ENCODE data around the gene BORA.
"Not testable (repeated sequence)": the region's sequence is repeated elsewhere in the genome, so short reads cannot be mapped to it uniquely, and the experiment has no call there.

The BORA gene

DNA sequence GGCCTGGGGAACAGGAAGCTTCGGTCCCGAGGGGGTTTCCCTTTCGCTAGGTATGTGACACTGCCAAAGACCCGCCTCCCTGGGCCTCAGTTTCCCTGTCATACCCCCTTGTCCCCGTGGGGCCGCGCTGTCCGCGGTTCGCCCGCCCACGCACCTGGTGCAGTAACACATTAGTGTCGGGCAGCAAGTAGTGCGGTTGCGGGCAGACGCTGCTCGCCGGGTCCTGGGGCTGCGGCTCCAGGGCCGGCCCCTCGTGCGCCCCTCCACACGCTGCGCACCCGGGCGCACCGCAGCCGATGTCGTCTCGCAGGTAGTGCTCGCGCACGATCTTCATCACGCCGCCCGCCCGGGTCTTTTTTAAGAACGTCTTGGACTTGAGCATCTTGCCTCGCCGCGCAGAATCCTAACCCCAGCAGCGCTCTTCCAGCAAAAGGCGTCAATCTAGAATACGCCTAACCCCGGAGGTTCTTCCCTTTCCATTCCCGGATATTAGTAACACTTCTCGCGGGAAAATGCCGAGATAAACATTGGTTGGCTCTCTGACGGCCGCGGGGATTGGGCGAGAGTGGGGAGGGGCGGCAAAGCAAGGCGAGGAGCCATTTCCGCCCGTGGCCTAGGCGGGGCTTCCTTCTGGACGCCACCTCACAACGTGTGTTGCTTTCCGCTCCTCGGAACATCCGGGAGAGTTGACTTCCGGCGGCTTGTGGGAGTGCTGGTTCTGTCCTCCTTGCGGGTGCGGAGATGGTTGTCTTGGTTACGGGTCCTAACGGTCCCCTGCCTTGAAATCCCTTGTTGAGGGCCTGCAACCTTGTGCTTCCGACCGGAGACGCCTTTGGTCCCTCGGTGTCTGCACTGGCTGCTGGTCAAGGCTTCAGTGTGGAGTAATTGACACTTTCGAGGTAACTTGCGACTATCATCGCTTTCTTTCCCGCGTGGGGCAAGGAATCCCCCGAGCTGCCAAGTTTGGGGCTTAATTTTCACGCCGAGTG lies 54.0 kb downstream of the BORA start, which contains the start of the genes DIS3 and PIBF1:
DIS3 (minus strand) TSS at position 450 of the 989 bp plus-strand sequence; CDS start at position 382, 68 bp downstream.
PIBF1 (plus strand) TSS at position 683 of the 989 bp plus-strand sequence. CDS start 1,337 bp downstream, outside the sequence.
- peaks cover 22% of the 10 kb centered on the region for H3K36me3 ChIP-seq

DNA sequence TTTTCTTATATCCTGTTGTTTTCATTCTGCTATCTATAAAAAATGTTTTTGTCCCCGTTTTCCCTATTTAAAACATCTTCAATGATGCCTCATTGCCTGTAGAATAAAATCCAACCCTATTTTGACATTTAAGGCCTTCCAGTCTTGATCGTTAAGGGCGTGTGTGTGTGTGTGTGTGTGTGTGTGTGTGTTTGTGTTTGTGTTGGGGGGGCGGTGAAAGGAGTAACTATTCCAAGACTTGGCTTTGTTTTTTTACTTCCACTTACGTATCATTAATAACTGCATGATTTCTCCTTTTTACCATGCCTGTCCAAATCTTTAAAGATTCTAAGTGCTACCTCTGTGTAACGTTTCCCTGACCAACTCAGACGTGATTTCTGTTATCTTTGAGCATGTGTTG lies 55.0 kb downstream of the BORA start:
- peaks cover 16% of the 10 kb centered on the region for H3K36me3 ChIP-seq
- TF ChIP-seq, protein P1, sequence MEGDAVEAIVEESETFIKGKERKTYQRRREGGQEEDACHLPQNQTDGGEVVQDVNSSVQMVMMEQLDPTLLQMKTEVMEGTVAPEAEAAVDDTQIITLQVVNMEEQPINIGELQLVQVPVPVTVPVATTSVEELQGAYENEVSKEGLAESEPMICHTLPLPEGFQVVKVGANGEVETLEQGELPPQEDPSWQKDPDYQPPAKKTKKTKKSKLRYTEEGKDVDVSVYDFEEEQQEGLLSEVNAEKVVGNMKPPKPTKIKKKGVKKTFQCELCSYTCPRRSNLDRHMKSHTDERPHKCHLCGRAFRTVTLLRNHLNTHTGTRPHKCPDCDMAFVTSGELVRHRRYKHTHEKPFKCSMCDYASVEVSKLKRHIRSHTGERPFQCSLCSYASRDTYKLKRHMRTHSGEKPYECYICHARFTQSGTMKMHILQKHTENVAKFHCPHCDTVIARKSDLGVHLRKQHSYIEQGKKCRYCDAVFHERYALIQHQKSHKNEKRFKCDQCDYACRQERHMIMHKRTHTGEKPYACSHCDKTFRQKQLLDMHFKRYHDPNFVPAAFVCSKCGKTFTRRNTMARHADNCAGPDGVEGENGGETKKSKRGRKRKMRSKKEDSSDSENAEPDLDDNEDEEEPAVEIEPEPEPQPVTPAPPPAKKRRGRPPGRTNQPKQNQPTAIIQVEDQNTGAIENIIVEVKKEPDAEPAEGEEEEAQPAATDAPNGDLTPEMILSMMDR (IDR thresholded peaks at IDR 0.05; ENCODE audit: low read depth, low read length): no peak
- H3K4me3 ChIP-seq (ENCODE audit: low read depth, low read length): peak overlapping the region; percentile 98
- DNase-seq: no peak
- no peaks in the 10 kb centered on the region for H3K4me1 ChIP-seq
- no peaks in the 10 kb centered on the region for H3K27me3 ChIP-seq
- H3K9me3 ChIP-seq: no peaks in the 10 kb centered on the region

More for the DNA sequence above, 54.0 kb downstream of the BORA start, which contains the start of the genes DIS3 and PIBF1:
- Histone ChIP-seq H3K27me3 (no peaks in the 10 kb centered on the region), H3K4me3 (ENCODE audit: low read depth, low read length) (peak within 1 kb of the TSS; percentile 98), H3K4me1 (no peaks in the 10 kb centered on the region), H3K9me3 (no peaks in the 10 kb centered on the region)
- peak; percentile 99 for DNase-seq
- TF ChIP-seq, protein P1 (IDR thresholded peaks at IDR 0.05; ENCODE audit: low read depth, low read length): no peak

DNA sequence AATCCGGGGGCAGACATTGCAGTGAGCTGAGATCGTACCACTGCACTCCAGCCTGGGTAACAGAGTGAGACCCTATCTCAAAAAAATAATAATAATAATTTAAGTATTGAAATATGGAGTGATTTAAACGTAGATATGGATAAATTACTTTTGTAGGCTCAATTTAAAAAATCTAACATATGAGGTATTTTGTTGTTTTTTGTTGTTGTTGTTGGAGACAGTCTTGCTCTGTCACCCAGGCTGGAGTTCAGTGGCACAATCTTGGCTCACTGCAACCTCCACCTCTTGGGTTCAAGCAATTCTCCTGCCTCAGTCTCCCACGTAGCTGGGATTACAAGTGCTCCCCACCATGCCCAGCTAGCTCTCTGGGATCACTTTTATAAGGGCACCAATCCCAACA lies 57.0 kb downstream of the BORA start:
- not testable (repeated sequence) for H3K27me3 ChIP-seq, H3K9me3 ChIP-seq, H3K36me3 ChIP-seq

DNA sequence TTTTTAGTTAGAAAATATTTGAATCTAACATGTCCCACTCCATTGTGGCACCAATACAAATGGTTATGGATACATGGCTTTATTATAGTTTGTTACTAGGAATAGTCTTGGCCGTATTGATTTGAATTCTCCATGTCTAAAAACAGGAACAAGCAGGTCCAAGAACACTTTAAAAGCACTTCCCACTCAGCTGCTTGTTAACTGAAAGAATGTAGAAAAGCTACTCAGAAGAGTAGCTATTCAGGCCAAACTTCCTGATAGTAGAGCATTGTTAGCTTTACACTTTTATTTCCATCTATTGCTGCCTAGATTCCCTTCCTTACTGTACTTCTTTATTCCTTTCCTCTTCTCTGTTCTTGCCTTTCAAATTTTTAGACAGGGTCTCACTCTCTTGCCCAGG lies 61.1 kb downstream of the BORA start:
- Histone ChIP-seq H3K27me3 (no peaks in the 10 kb centered on the region), H3K4me3 (ENCODE audit: low read depth, low read length) (no peak overlapping the region), H3K4me1 (no peaks in the 10 kb centered on the region), H3K9me3 (no peaks in the 10 kb centered on the region), H3K36me3 (peaks cover 18% of the 10 kb centered on the region)
- no peak for DNase-seq
- TF ChIP-seq, protein P1 (IDR thresholded peaks at IDR 0.05; ENCODE audit: low read depth, low read length): no peak

More for the DNA sequence above, 57.0 kb downstream of the BORA start:
- DNase-seq; H3K4me3 ChIP-seq (ENCODE audit: low read depth, low read length); H3K4me1 ChIP-seq: not testable (repeated sequence)

DNA sequence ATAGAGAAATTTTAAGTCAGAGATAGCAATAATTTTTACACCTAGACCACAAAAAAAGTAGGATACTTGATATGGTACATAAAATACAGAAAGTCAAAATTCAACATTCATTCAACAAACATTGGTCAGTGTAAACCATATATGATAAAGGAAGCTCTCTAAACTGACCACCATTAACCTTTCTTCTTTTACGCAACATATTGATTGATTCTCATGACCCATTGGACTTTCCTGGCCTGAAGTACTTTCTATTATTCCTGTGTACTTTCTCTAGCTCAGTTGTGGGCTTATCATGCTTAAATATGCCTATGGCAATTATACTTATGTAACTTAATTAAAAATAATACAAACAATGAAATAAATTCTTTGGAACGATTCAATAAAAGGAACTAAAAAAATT lies 64.9 kb downstream of the BORA start:
- H3K36me3 ChIP-seq: peaks cover 37% of the 10 kb centered on the region
- H3K9me3 ChIP-seq: no peaks in the 10 kb centered on the region
- TF ChIP-seq, protein P1 (IDR thresholded peaks at IDR 0.05; ENCODE audit: low read depth, low read length): no peak

DNA sequence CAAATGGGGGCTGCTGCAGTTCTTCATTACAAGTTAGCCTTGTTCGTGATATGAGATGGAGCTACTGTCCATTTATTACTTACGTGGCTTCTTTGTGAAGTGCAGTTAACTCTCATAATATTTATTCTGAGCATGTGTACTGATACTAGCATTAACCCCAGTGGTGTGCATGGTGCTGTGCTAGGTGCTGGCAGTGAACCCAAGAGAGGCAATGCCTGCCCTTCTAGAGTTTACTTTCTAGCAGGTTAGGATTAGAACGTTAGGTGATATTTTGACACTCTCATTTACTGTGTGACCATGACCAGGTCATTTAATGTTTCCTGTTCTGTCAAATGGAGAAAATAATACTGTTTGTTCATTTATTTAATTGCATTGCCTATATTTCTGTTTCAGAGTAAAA lies 71.1 kb downstream of the BORA start:
- TF ChIP-seq, protein P1 (IDR thresholded peaks at IDR 0.05; ENCODE audit: low read depth, low read length): no peak
- no peaks in the 10 kb centered on the region for H3K9me3 ChIP-seq
- H3K27me3 ChIP-seq: no peaks in the 10 kb centered on the region
- no peaks in the 10 kb centered on the region for H3K4me1 ChIP-seq
- no peak overlapping the region for H3K4me3 ChIP-seq (ENCODE audit: low read depth, low read length)
- peaks cover 42% of the 10 kb centered on the region for H3K36me3 ChIP-seq
- DNase-seq: no peak

More for the DNA sequence above, 64.9 kb downstream of the BORA start:
- no peak overlapping the region for H3K4me3 ChIP-seq (ENCODE audit: low read depth, low read length)
- no peaks in the 10 kb centered on the region for H3K4me1 ChIP-seq
- DNase-seq: no peak
- no peaks in the 10 kb centered on the region for H3K27me3 ChIP-seq
